HPDE6-E6E7 (cell line): ENCODE measurements around the gene ALOX15.
"Not testable (repeated sequence)": the region's sequence is repeated elsewhere in the genome, so short reads cannot be mapped to it uniquely, and the experiment has no call there.

Experiments
- DNase-seq: peaks from one replicate; pipeline ENCODE4 v3.0.0; 2011; ENCODE audit warnings: missing footprints; ENCODE audit errors: extremely low spot score

Gene ALOX15

GRCh38 chr17:4620531-4621101 is 20.9 kb downstream of the ALOX15 start:
- no peak for DNase-seq

GRCh38 chr17:4617590-4618351 is 23.7 kb downstream of the ALOX15 start:
- no peak for DNase-seq

- no peak for DNase-seq
Measured at GRCh38 chr17:4617090-4617489, 24.4 kb downstream of the ALOX15 start.

DNA sequence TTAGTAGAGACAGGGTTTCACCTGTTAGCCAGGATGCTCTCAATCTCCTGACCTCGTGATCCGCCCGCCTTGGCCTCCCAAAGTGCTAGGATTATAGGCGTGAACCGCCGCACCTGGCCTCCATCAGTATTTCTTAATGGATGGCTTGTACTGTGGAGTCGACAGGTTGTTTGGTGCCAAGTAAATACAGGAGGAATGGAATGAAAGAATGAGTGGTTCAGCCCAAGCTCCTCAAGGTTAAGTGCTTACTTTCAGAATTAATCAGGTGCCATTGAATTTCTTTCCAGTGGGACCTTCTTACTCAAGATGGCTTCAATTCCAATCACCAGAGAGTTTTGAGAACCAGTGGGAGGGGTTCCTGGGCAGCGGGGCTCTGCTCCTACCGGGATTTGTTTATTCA is 25.0 kb downstream of the ALOX15 start:
- no peak for DNase-seq

- no peak for DNase-seq
Measured at GRCh38 chr17:4610656-4611055, 30.8 kb downstream of the ALOX15 start.

DNA sequence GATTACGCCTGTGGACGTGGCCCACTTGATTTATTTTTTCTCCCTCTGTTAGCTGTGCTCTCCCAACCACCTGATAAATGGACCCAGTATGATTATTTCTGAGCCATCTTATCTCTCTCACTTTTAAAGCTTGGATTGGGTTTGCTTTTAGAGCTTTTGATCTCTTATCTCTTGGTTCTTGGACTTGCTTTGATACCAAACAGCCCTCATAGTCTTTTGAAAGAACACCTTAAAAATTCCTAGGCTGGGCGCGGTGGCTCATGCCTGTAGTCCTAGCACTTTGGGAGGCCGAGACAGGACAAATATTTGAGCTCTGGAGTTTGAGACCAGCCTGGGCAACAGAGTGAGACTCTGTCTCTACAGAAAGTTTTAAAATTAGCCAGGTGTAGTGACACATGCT is 31.3 kb downstream of the ALOX15 start:
- no peak for DNase-seq

GRCh38 chr17:4609761-4610160 is 31.7 kb downstream of the ALOX15 start:
- no peak for DNase-seq

DNA sequence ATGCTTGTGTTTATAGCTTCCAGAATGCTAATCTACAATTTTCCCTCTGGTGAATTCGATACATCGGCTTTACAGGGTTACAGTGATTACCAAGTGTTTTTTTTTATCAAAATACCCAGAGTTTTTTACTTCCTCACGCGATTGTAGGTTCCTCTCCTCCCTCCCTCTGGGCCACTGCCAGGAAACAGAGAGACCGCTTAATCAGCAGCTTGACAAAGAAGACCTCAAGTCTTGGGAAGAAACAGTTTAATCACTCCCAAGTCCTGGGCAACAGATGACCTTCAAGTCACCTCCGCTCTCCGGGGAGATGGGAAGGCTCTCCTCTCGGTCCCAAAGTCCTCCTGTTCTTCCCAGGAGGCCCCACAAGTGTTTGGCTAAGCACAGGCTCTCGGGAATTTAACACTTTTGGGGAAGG is 33.7 kb downstream of the ALOX15 start:
- no peak for DNase-seq

DNA sequence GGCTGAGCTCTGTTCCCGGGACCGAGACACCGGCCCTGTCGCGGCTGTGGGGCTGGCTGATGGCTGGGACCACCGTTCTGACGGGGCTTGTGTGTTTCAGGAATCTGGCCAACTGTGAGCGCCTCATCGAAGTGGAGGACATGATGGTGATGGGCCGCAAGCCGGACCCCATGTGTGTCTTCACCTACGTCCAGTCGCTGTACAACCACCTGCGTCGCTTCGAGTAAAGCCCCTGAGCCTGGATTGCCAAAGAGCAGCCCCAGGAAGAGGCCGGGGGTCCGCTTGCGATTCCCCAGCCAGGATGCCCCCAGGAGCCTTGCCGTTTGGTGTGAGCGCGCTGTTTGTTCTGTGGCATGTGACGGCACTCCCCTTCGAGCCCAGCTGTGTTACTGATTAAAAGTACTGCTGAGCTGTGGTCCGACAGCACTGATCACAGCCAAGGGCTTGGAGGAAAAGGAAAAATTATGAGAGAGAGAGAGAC is 34.2 kb downstream of the ALOX15 start:
- no peak for DNase-seq

GRCh38 chr17:4605826-4606225 is 35.7 kb downstream of the ALOX15 start:
- no peak for DNase-seq

DNA sequence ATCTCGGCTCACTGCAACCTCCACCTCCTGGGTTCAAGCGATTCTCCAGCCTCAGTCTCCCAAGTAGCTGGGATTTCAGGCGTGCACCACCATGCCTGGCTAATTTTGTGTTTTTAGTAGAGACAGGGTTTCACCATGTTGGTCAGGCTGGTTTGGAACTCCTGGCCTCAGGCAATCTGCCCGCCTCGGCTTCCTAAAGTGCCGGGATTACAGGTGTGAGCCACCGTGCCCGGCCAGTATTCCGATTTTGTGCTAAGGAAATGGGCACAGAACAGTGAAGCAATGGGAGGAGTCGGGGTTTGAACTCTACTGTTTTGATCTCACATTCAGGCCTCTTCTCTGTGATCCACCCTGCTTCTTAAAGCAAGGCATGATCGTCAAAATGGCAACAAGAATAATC is 36.7 kb downstream of the ALOX15 start:
- DNase-seq: not testable (repeated sequence)

DNA sequence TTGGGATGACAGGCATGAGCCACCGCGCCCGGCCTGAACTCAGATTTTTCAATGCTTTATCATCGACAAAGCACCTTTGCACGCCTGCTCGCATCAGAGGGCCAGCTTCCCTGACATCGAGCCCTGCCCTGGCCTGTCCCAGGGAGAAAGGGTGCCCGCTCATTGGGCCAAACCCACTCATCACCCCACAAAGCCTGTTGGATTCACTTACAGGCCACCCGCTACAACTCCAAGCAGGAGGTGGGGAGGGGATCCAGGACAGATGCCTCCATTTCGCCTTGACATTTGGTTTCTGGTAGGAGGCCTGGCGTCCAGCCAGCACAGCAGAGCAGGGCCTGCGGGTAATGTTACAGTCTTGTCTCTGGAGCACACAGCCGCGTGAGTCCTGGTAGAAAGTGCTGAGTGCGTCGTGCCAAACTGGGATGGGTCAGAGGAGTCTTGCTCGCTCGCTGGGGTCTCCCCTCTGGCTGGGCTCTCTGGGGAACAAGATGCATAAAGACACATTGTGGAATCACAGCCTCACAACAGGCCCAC is 37.3 kb downstream of the ALOX15 start:
- DNase-seq: no peak

DNA sequence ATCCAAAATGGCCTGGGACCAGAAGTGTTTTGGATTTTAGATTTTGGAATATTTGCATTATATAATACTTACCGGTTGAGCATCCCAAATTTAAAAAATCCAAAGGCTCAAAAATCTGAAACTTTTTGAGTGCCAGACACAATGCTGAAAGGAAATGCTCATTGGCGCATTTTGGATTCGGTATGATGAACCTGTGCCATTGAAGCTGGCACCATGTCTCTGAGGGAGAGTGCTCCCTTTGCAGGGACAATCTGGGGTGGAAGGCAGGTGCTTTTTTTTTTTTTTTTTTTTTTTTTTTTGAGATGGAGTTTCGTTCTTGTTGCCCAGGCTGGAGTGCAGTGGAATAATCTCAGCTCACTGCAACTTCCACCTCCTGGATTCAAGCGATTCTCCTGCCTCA is 39.4 kb downstream of the ALOX15 start:
- no peak for DNase-seq

DNA sequence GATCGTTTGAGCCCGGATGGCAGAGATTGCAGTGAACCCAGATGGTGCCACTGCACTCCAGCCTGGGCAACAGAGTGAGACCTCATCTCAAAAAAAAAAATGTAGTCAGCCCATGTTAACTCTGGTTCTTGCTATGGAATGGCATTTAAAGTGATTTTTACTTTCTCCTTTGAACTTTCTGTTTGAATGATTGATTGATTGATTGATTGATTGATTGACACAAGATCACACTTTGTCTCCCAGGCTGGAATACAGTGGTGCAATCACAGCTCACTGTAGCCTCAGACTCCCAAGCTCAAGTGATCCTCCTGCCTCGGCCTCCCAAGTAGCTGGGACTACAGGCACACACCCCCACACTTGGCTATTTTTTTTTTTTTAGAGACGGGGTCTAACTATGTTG is 40.2 kb downstream of the ALOX15 start:
- no peak for DNase-seq

DNA sequence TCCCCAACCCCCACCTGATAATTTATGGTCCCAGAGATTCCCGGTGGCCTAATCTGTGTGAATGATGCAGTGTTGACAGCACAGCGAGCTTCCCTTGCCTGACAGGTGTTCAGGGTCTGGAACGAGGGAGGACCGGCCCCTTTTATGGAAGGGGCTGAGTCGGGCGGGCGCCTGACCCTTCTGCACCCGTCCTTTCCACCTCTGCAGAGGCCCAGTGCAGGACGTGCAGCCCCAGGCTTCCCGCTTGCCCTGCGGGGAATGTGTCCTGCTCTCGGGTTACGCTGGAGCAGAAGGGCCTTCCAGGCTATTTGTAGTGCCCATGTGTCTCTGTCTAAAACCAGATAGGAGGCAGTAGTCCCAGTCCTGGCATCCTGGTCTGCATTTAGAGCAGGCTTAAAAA is 40.9 kb downstream of the ALOX15 start:
- DNase-seq: no peak

- DNase-seq: no peak
Measured at GRCh38 chr17:4599505-4600281, 41.8 kb downstream of the ALOX15 start.

- no peak for DNase-seq
Measured at GRCh38 chr17:4598776-4599504, 42.5 kb downstream of the ALOX15 start.

DNA sequence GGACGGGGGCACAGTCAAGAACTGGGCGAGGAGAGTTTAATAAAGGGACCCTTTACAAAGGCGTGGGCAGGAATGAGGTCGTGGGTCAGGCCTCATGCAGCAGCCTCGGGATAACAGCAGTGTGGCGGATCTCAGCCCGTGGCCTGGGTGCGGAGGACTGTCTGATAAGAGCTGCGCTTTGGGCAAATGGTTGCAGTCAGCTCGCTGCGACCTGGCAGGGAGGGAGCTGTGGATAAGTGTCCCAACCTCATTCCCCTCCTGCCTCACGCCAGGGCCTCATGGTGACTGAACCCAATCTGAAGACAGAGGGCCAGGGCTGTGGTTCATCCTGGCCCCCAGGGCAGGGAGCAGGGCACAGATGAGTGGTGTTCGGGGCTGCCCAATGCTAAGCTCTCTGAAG is 43.5 kb downstream of the ALOX15 start:
- DNase-seq: no peak

- no peak for DNase-seq
Measured at GRCh38 chr17:4596636-4597380, 44.7 kb downstream of the ALOX15 start.

GRCh38 chr17:4595685-4596342 is 45.7 kb downstream of the ALOX15 start:
- not testable (repeated sequence) for DNase-seq
